HEK293 (cell line): ENCODE measurements around the gene SCN4A.

Source experiments
- ATF2 ChIP-seq: fragments of 450-650 bp; formaldehyde crosslinking; IDR thresholded peaks from 2 replicates; pipeline ENCODE4 v1.5.1; 2016; ENCODE audit warnings: missing biosample characterization, missing genetic modification characterization, low read depth
- CTCF ChIP-seq: fragments of 450-650 bp; formaldehyde crosslinking; IDR thresholded peaks from 2 replicates; pipeline ENCODE4 v1.5.1; 2016; ENCODE audit warnings: missing biosample characterization, missing genetic modification characterization
- MEIS1 ChIP-seq: sonication (generic); formaldehyde crosslinking; IDR thresholded peaks from 2 replicates; pipeline ENCODE4 v1.8.1; 2022; ENCODE audit warnings: missing genetic modification reagents, mild to moderate bottlenecking, borderline replicate concordance
- REST ChIP-seq: fragments of 450-650 bp; formaldehyde crosslinking; IDR thresholded peaks from 2 replicates; pipeline ENCODE4 v1.5.1; 2016; ENCODE audit warnings: missing biosample characterization, missing genetic modification characterization
- ZNF114 ChIP-seq: fragments of 450-650 bp; formaldehyde crosslinking; IDR thresholded peaks from 2 replicates; pipeline ENCODE4 v1.5.0; 2017; ENCODE audit warnings: missing biosample characterization, missing genetic modification characterization
- ZNF639 ChIP-seq: fragments of 450-650 bp; formaldehyde crosslinking; IDR thresholded peaks from 2 replicates; pipeline ENCODE4 v1.5.1; 2016; ENCODE audit warnings: missing biosample characterization, missing genetic modification characterization

- no peak for TF ChIP-seq REST (tag by site-specific recombination)
- TF ChIP-seq CTCF (tag by site-specific recombination) = no peak
- no peak for TF ChIP-seq MEIS1 (CRISPR knock-in tag)
- TF ChIP-seq ZNF639 = no peak
- no peak for TF ChIP-seq ZNF114 (tag by site-specific recombination)
- TF ChIP-seq ATF2 = no peak
Measured at GRCh38 chr17:63988127-63988478, 15.4 kb upstream of the SCN4A start.
